ENCODE results near the gene KRAS.
A peak's percentile ranks its signal among the peaks of the same experiment; 100 is the strongest.

KRAS gene

DNA sequence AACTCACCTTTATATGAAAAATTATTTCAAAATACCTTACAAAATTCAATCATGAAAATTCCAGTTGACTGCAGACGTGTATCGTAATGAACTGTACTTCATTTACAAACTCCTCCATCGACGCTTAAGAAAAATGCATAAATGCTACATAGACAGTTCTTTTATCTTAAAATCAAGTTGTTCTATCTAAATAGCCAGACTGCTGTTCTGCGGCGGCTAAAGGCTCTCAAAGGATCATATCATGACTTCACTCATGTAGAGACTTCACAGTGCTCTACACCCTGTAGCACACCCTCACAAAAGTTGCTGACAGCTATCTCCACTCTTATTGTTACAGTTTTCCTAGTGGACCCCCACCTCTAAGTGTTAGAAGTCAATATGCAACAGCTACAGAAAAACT lies 5.2 kb downstream of the KRAS start:
- H3K27ac ChIP-seq: no peak overlapping the region
- TF ChIP-seq, protein P1, sequence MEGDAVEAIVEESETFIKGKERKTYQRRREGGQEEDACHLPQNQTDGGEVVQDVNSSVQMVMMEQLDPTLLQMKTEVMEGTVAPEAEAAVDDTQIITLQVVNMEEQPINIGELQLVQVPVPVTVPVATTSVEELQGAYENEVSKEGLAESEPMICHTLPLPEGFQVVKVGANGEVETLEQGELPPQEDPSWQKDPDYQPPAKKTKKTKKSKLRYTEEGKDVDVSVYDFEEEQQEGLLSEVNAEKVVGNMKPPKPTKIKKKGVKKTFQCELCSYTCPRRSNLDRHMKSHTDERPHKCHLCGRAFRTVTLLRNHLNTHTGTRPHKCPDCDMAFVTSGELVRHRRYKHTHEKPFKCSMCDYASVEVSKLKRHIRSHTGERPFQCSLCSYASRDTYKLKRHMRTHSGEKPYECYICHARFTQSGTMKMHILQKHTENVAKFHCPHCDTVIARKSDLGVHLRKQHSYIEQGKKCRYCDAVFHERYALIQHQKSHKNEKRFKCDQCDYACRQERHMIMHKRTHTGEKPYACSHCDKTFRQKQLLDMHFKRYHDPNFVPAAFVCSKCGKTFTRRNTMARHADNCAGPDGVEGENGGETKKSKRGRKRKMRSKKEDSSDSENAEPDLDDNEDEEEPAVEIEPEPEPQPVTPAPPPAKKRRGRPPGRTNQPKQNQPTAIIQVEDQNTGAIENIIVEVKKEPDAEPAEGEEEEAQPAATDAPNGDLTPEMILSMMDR (conservative IDR thresholded peaks at IDR 0.05): no peak

DNA sequence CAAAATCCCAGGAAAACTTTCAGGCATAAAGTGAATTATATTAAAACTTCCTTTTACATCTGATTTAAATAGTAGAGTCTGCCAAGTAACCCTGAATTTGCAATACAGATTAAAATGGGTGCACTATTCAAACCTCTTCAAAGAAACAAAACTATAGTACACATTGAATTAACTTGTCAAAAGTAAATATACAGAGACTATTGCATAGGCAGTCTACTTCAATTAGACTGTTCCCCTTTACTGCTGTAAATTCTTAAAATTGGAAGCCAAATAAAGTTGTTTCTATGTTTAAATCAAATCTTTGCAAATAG lies 7.1 kb downstream of the KRAS start:
- TF ChIP-seq, protein P1 (conservative IDR thresholded peaks at IDR 0.05): no peak
- no peak overlapping the region for H3K27ac ChIP-seq

DNA sequence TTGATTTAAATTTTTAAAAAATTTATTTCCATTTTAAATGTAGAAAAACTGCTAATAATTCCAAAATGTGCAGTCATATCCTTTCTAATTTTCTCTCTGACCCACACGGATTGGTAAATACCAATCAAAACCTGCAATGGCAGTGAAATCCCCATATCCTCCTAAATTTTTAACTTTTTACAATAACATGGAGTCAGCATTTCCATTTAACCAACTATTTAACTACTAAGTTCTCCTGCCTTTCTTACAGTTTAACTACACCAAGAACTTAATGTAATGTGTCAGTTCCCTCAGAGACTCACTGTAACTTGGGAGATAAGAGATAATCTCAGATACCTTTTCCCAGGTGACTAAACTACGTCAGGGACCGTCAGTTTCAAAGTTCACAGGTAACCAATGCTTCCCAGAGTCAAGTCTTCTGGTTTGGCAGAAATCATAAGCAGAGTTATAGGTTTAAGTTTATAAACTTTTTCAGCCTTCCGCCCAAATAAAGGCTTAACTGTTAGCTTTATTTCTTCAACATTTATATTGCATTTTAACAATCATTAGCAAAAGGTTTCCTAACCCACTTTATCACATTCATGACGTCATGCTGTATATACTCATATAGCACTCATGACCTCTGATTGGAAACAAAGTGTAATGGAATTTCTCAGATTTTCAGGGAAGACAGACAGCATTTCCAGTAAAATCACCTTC lies 7.6 kb downstream of the KRAS start:
- TF ChIP-seq, protein P1 (conservative IDR thresholded peaks at IDR 0.05): no peak
- no peak overlapping the region for H3K27ac ChIP-seq

DNA sequence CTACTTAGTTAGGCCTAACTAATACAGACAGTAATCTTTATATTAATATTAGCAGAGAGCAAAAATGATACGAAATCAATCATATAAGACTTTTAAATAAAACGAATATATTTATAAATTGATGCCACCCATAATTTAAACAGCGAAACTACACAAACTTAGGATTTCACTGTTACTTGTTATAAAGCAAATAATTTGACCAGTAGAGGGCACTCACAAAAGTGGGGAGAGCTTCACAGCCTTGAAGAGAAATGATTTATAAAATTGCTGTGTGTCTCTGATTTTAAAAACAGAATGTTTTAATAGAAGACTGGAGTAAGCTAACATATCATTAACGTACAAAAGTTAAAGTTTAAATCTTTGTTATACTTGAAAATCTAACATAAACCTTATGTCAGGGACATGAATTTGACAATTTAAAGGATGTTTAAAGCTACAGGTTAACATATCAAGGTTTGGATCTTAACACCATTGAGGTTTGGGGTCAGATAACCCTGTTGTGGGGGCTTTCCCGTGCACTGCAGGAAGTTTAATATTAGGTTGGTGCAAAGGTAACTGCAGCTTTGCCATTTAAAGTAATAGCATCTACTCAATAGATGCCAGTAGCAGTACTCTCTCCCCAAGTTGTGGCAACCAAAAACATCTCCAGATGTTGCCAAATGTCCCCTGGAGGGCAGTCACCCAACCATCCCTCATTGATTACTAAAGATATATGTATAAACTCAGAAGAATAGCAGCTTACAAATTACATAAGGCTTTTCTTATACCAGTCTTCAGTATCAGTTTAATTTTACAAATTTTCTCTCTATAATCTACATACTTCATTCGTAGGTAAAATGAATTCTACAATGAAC lies 9.3 kb downstream of the KRAS start:
- TF ChIP-seq, protein P1 (conservative IDR thresholded peaks at IDR 0.05): peak; percentile 91
- no peak overlapping the region for H3K27ac ChIP-seq

DNA sequence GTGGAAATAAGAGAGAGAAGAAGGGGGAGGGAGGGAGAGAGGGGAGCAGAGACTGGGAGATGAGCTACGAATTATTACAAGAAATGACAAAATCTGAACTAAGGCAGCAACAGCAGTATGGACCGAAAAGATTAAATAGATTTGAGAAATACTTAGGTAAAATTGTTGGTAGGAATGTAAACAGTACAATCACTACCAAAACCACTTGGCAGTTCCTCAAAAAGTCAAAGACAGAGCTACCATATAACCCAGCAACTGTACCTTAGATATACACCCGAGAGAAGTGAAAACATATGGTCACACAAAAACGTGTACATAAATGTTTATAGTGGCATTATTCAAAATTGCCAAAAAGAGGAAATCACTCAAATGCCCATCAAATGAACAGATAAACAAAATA lies 14.1 kb downstream of the KRAS start:
- H3K27ac ChIP-seq: no peak overlapping the region
- TF ChIP-seq, protein P1 (conservative IDR thresholded peaks at IDR 0.05): no peak

DNA sequence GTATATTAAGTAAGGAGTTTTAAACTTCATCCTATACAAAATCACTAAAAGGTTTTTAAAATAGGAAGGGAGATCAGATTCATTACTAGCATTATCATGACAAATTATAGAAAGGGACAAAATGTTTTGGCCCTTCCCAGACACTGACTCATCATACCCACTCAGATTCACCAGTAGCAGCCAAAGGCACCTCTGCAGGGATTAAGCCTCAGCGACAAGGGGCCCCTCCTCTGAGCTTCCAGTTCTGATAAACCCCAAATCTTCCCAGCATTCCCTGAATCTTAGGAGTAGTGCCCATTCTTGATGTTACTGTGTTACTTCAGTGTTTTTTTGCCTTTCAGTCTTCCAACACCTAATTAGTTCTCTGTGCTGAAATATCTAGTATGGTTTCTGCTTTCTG lies 14.5 kb downstream of the KRAS start:
- H3K27ac ChIP-seq: no peak overlapping the region
- TF ChIP-seq, protein P1 (conservative IDR thresholded peaks at IDR 0.05): no peak

DNA sequence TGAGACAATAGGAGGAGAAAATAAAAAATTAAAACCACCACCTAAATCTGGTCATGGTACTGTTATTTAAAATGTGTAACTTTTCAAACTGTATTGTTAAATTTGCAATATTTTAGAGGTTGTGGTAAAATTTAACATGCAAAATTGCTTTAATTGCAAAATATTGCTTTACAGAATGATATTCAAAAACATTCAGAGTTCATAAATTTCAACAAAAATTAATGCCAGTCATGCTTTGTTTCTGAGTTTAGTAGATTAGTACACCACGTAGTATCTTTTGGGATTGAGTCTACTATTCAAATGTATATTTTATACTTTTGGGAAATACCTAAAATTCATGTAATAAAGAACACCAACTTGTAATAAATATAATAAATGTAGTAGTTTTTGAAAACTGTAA lies 37.4 kb downstream of the KRAS start:
- TF ChIP-seq, protein P1 (conservative IDR thresholded peaks at IDR 0.05): no peak
- H3K27ac ChIP-seq: no peak overlapping the region
